B cell (primary cell): ENCODE data around the gene IL20RB. TPM values are rescaled to one million over a fixed set of nuclear protein-coding genes. Genes with fewer than 3 reads are reported as not detected.

Experiments used
- ATAC-seq: fragments of 200-7000 bp; cut with Tn5 transposase; one replicate; pipeline ENCODE4 v1.10.0; 2021; ENCODE audit warnings: low read depth, mild to moderate bottlenecking, moderate number of reproducible peaks, moderate library complexity
- CTCF ChIA-PET: fragments of 350-600 bp; sonication (Branson Sonifier 250); formaldehyde crosslinking; loops from one replicate; lab custom pipeline; 2021; ENCODE audit warnings: antibody characterized with exemption, inconsistent platforms; lab: Charles Lee
- POLR2A ChIA-PET: fragments of 350-600 bp; sonication (Branson Sonifier 250); formaldehyde crosslinking; loops from one replicate; lab custom pipeline; 2021; ENCODE audit warnings: antibody characterized with exemption; lab: Charles Lee
- DNase-seq: peaks from one replicate; pipeline ENCODE4 v3.0.0; 2013
- H2AFZ ChIP-seq: 2 replicates; pipeline ENCODE4 v1.6.1; 2012; ENCODE audit warnings: mild to moderate bottlenecking, low read depth, low read length; ENCODE audit not compliant: insufficient read depth, poor library complexity, severe bottlenecking
- H3K27ac ChIP-seq, 2 donors: 1 replicate in 1 of 2; 2 replicates in 1 of 2; pipeline ENCODE4 v1.5.1; 2012 to 2013; ENCODE audit warnings: low read length in 2 of 2, mild to moderate bottlenecking in 2 of 2, moderate library complexity in 1 of 2
- H3K27me3 ChIP-seq, 4 experiments: fragments of 200-600 bp in 1 of 4; sonication (generic) in 1 of 4; replicated peaks in 1 of 4; 1 replicate in 2 of 4; 2 replicates in 2 of 4; pipeline versions ENCODE4 v1.6.1 to v1.7.0; 2013 to 2016; ENCODE audit warnings: low read length in 3 of 4, mild to moderate bottlenecking in 2 of 4, mixed read lengths in 1 of 4, moderate library complexity in 1 of 4; ENCODE audit not compliant: insufficient read depth in 4 of 4, control insufficient read depth in 3 of 4; ENCODE audit errors: control extremely low read depth in 1 of 4
- H3K36me3 ChIP-seq, 2 experiments: replicated peaks in 1 of 2; 1 replicate in 1 of 2; 2 replicates in 1 of 2; pipeline versions ENCODE4 v1.6.1 to v1.7.1; 2013; ENCODE audit warnings: low read length in 1 of 2; ENCODE audit not compliant: insufficient read depth in 2 of 2, control insufficient read depth in 1 of 2; ENCODE audit errors: control extremely low read depth in 1 of 2, extremely low read depth in 1 of 2
- H3K4me1 ChIP-seq, 2 donors: fragments of 200-600 bp in 1 of 2; sonication (generic) in 1 of 2; 1 replicate in 1 of 2; 2 replicates in 1 of 2; pipeline versions ENCODE4 v1.5.1 to v1.6.1; 2013 to 2017; ENCODE audit warnings: low read length in 2 of 2; ENCODE audit not compliant: control insufficient read depth in 2 of 2, insufficient read depth in 2 of 2
- H3K4me2 ChIP-seq: replicated peaks from 2 replicates; pipeline ENCODE3; 2012; ENCODE audit warnings: mild to moderate bottlenecking, low read depth, low read length; ENCODE audit not compliant: poor library complexity, severe bottlenecking
- H3K4me3 ChIP-seq, 5 experiments: fragments of 200-600 bp in 1 of 5; sonication (generic) in 1 of 5; 1 replicate in 3 of 5; 2 replicates in 2 of 5; pipeline versions ENCODE4 v1.5.1 to v1.7.0; 2011 to 2016; ENCODE audit warnings: low read length in 4 of 5, mild to moderate bottlenecking in 4 of 5, low read depth in 2 of 5, control low read depth in 1 of 5, moderate library complexity in 1 of 5; ENCODE audit not compliant: insufficient read depth in 1 of 5; ENCODE audit errors: control extremely low read depth in 1 of 5, extremely low read depth in 1 of 5
- H3K79me2 ChIP-seq: fragments of 200-600 bp; sonication (generic); one replicate; pipeline ENCODE4 v1.6.0; 2016; ENCODE audit warnings: low read length; ENCODE audit not compliant: control insufficient read depth, insufficient read depth
- H3K9ac ChIP-seq: fragments of 200-600 bp; sonication (generic); 2 replicates; pipeline ENCODE4 v1.6.1; 2017; ENCODE audit warnings: mild to moderate bottlenecking, low read length, moderate library complexity
- H3K9me3 ChIP-seq, 3 donors: one replicate each; pipeline versions ENCODE4 v1.6.1 to v1.7.1; 2013; ENCODE audit warnings: low read length in 2 of 3; ENCODE audit not compliant: control insufficient read depth in 2 of 3, insufficient read depth in 1 of 3; ENCODE audit errors: control extremely low read depth in 1 of 3
- H4K20me1 ChIP-seq: 2 replicates; pipeline ENCODE4 v1.6.0; 2012; ENCODE audit warnings: mild to moderate bottlenecking, low read length; ENCODE audit not compliant: insufficient read depth, control insufficient read depth, poor library complexity, severe bottlenecking
- H3K27ac Mint-ChIP-seq: one replicate; pipeline ENCODE4 v1.8.0; 2021; ENCODE audit warnings: mixed read lengths
- H3K27me3 Mint-ChIP-seq: one replicate; pipeline ENCODE4 v1.8.0; 2021; ENCODE audit warnings: mixed read lengths
- H3K4me1 Mint-ChIP-seq: one replicate; pipeline ENCODE4 v1.8.0; 2021; ENCODE audit warnings: mixed read lengths
- H3K4me3 Mint-ChIP-seq: one replicate; pipeline ENCODE4 v1.8.0; 2021; ENCODE audit warnings: mixed read lengths
- H3K9me3 Mint-ChIP-seq: one replicate; pipeline ENCODE4 v1.8.0; 2022; ENCODE audit warnings: mixed read lengths; ENCODE audit not compliant: insufficient read depth
- EZH2 ChIP-seq: IDR thresholded peaks from 2 replicates; pipeline ENCODE4 v1.6.1; 2012; ENCODE audit warnings: borderline replicate concordance, low read depth, mild to moderate bottlenecking, moderate library complexity, low read length; ENCODE audit not compliant: insufficient read depth, poor library complexity, severe bottlenecking
- WGBS: methylation state at CpG from one replicate; pipeline ENCODE4 v1.1.5; 2013; ENCODE audit warnings: missing lambda C conversion rate; ENCODE audit not compliant: insufficient coverage; 5-methylcytosine and 5-hydroxymethylcytosine counted together
- intact Hi-C: fragments of 100-400 bp; cut with micrococcal nuclease; formaldehyde crosslinking; loops from one replicate; pipeline ENCODE4 v1.10.0; 2022
- polyA plus RNA-seq: library from polyadenylated mRNA; depleted of rRNA; stranded (reverse); fragments of >200 nt; gene quantifications from 2 replicates; pipeline ENCODE4 v1.2.3, GENCODE V29; 2012
- total RNA-seq, 2 donors: library from RNA; stranded (reverse); fragments of 120-200 nt in 1 of 2; gene quantifications; 1 replicate in 1 of 2; 2 replicates in 1 of 2; pipeline versions ENCODE4 v1.2.3 to v1.2.4, GENCODE V29; 2013 to 2022
- TF ChIP-seq, protein P1 (sequence below): fragments of 200-600 bp; IDR thresholded peaks from one replicate; pipeline ENCODE4 v1.8.0; 2022; ENCODE audit warnings: antibody characterized with exemption, mild to moderate bottlenecking

Gene IL20RB
- total and polyA plus RNA-seq, 2 donors (not counting 1 experiment from before 2014, with no cell fraction given): 0.22 to 0.84 TPM

DNA sequence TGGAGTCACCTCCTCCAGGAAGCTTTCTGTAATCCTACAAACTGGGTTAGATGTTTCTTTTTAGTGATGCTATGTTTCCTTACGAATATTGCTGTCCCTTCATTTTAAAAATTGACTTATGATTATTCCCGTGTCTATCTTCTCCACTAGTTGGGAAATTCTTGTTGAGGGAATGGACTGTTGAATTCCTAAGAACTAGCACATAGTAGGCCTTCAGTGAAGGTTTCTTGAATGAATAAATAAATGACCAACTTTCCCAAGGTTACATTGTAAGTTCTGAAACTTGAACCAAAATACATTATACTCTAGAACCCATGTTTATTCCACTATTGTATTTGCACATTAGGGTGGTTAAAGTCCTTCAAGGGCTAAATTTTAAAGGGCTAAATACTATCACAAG lies 812 bp upstream of the IL20RB start:
- H2AFZ ChIP-seq: no peak overlapping the region
- Mint-ChIP-seq H3K4me3 (no peak overlapping the region), H3K4me1 (peaks cover 9% of the 10 kb centered on the region), H3K9me3 (no peaks in the 10 kb centered on the region), H3K27ac (no peak overlapping the region), H3K27me3 (no peaks in the 10 kb centered on the region)
- CTCF ChIA-PET: interaction anchor here (0.7 kb wide), 1 partner anchor 10 kb away, joined by 3 read pairs; no protein-coding TSS in a partner anchor
- ATAC-seq (no peak), DNase-seq (no peak)
- peaks cover 0 to 2% of the 10 kb centered on the region in 2 experiments for H3K36me3 ChIP-seq
- H4K20me1 ChIP-seq: no peaks in the 10 kb centered on the region
- H3K79me2 ChIP-seq: no peaks in the 10 kb centered on the region
- no peak overlapping the region for H3K9ac ChIP-seq
- intact Hi-C loops: no loop called here
- no peaks in the 10 kb centered on the region for H3K27me3 ChIP-seq
- no peak overlapping the region for H3K4me3 ChIP-seq
- no peak overlapping the region for H3K4me2 ChIP-seq
- H3K27ac ChIP-seq: no peak overlapping the region
- no peaks in the 10 kb centered on the region for H3K4me1 ChIP-seq
- no CpG with 5 or more reads among the region's 2 CpGs for WGBS
- POLR2A ChIA-PET: no interaction called here
- TF ChIP-seq, protein P1, sequence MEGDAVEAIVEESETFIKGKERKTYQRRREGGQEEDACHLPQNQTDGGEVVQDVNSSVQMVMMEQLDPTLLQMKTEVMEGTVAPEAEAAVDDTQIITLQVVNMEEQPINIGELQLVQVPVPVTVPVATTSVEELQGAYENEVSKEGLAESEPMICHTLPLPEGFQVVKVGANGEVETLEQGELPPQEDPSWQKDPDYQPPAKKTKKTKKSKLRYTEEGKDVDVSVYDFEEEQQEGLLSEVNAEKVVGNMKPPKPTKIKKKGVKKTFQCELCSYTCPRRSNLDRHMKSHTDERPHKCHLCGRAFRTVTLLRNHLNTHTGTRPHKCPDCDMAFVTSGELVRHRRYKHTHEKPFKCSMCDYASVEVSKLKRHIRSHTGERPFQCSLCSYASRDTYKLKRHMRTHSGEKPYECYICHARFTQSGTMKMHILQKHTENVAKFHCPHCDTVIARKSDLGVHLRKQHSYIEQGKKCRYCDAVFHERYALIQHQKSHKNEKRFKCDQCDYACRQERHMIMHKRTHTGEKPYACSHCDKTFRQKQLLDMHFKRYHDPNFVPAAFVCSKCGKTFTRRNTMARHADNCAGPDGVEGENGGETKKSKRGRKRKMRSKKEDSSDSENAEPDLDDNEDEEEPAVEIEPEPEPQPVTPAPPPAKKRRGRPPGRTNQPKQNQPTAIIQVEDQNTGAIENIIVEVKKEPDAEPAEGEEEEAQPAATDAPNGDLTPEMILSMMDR: no peak
- no peak for TF ChIP-seq EZH2
- no peaks in the 10 kb centered on the region for H3K9me3 ChIP-seq

DNA sequence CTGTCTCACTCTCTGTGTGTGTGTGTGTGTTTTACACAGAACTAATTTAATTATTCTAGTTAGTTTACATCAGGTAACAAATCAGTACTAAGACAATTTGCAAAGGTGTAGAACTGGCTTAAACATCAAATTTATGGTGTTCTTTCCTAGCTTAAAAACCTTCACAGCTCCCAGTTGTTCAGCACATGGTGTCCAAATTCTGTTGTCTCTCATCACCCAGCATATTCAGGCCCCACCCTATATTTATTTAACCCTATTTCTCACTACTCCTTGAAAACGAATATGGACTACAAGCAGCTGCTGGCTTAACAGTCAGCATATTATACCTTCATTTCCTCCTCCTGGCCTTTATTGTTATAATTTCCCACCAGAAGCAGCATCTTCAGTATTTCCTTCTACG lies 1.2 kb downstream of the IL20RB start:
- no peak overlapping the region for H3K27ac ChIP-seq
- H3K4me2 ChIP-seq: no peak overlapping the region
- H3K4me1 Mint-ChIP-seq: peaks cover 7% of the 10 kb centered on the region
- no peaks in the 10 kb centered on the region for H3K79me2 ChIP-seq
- no peak for ATAC-seq
- POLR2A ChIA-PET: no interaction called here
- no peak overlapping the region for H3K4me3 Mint-ChIP-seq
- no peak overlapping the region for H3K27ac Mint-ChIP-seq
- DNase-seq: no peak
- no peak overlapping the region for H3K9ac ChIP-seq
- peaks cover 0 to 2% of the 10 kb centered on the region in 2 experiments for H3K36me3 ChIP-seq
- H3K9me3 Mint-ChIP-seq: no peaks in the 10 kb centered on the region
- WGBS: 93% methylated on average over 2 of the region's 2 CpGs
- no peaks in the 10 kb centered on the region for H3K27me3 Mint-ChIP-seq
- H3K27me3 ChIP-seq: no peaks in the 10 kb centered on the region
- CTCF ChIA-PET: interaction anchor here (1.4 kb wide), 2 partner anchors 20 to 55 kb away, joined by 3 read pairs; no protein-coding TSS in a partner anchor
- H3K9me3 ChIP-seq: no peaks in the 10 kb centered on the region
- H3K4me1 ChIP-seq: no peaks in the 10 kb centered on the region
- H4K20me1 ChIP-seq: no peaks in the 10 kb centered on the region
- no peak overlapping the region for H3K4me3 ChIP-seq
- intact Hi-C loops: no loop called here
- H2AFZ ChIP-seq: no peak overlapping the region
- TF ChIP-seq, protein P1: no peak
- TF ChIP-seq EZH2: no peak
